ENCODE measurements around the gene TKFC. TPM values are rescaled to one million over a fixed set of nuclear protein-coding genes. Genes with fewer than 3 reads are reported as not detected.
A peak's percentile ranks its signal among the peaks of the same experiment; 100 is the strongest.
"Not testable (repeated sequence)": the region's sequence is repeated elsewhere in the genome, so short reads cannot be mapped to it uniquely, and the experiment has no call there.

The TKFC gene
- polyA plus RNA-seq, 1 experiment, result 37.6 TPM

GRCh38 chr11:61378713-61379313 is 45.8 kb downstream of the TKFC start:
- no peak overlapping the region for H3K4me3 ChIP-seq (ENCODE audit: low read depth, low read length)
- 0 out of 2 replicates have a peak, but pooled peaks cover 2% of the 10 kb centered on the region for H3K36me3 ChIP-seq (ENCODE audit: control insufficient read depth, insufficient read depth, low read length)
- POLR2A ChIA-PET, result interaction anchor here (1.2 kb wide), 1 partner anchor 17 kb away, joined by 10 read pairs; the partner anchor contains the start of genes CYB561A3 and TMEM138
- CTCF ChIA-PET, result interaction anchor here (0.6 to 11.9 kb wide), 2 partner anchors 23 to 41 kb away, joined by 4 to 374 read pairs; partner anchors contain the start of genes DDB1 and TKFC
- DNase-seq (ENCODE audit: low read depth), result peak; percentile 96
- H3K27me3 ChIP-seq (ENCODE audit: control insufficient read depth, insufficient read depth, low read length), result no peaks in the 10 kb centered on the region
- TF ChIP-seq, protein P1, sequence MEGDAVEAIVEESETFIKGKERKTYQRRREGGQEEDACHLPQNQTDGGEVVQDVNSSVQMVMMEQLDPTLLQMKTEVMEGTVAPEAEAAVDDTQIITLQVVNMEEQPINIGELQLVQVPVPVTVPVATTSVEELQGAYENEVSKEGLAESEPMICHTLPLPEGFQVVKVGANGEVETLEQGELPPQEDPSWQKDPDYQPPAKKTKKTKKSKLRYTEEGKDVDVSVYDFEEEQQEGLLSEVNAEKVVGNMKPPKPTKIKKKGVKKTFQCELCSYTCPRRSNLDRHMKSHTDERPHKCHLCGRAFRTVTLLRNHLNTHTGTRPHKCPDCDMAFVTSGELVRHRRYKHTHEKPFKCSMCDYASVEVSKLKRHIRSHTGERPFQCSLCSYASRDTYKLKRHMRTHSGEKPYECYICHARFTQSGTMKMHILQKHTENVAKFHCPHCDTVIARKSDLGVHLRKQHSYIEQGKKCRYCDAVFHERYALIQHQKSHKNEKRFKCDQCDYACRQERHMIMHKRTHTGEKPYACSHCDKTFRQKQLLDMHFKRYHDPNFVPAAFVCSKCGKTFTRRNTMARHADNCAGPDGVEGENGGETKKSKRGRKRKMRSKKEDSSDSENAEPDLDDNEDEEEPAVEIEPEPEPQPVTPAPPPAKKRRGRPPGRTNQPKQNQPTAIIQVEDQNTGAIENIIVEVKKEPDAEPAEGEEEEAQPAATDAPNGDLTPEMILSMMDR (IDR thresholded peaks at IDR 0.05; ENCODE audit: insufficient read depth, low read depth, low read length), result no peak

DNA sequence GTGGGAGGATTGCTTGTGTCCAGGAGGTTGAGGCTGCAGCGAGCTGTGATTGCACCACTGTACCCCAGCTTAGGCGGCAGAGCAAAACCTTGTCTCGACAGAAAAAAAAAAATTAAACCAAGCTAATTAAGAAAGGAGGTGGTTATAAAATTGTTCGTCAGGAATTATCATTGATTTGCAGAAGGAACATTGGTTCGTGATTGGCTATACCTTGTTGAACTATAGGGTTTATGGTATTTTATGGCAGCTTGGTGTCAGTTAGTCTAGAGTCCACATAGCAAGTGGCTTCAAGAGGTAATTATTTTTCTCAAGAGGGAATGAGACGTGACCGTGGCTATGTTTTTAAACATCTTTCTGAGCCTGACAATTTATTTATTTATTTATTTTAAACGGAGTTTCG is 47.9 kb downstream of the TKFC start:
- POLR2A ChIA-PET, result no interaction called here

DNA sequence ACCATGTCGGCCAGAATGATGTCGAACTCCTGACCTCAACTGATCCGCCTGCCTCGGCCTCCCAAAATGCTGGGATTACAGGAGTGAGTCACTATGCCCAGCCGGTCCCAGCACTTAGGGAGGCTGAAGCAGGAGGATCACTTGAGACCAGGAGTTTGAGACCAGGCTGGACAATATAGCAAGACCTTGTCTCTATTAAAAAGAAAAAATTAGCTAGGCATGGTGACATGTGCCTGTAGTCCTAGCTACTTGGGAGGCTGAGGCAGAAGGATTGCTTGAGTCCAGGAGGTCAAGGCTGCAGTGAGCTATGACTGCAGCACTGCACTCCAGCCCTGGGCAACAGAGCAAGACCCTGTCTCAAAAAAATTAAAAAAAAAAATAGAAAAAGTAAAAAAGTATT is 50.8 kb downstream of the TKFC start:
- DNase-seq (ENCODE audit: low read depth), result not testable (repeated sequence)

More for the DNA sequence above, 47.9 kb downstream of the TKFC start:
- H3K36me3 ChIP-seq (ENCODE audit: control insufficient read depth, insufficient read depth, low read length), result 0 out of 2 replicates have a peak, but pooled peaks cover 2% of the 10 kb centered on the region
- no peak overlapping the region for H3K4me3 ChIP-seq (ENCODE audit: low read depth, low read length)
- DNase-seq (ENCODE audit: low read depth), result no peak
- TF ChIP-seq, protein P1 (IDR thresholded peaks at IDR 0.05; ENCODE audit: insufficient read depth, low read depth, low read length), result no peak
- CTCF ChIA-PET, result interaction anchor here (0.6 to 11.9 kb wide), 7 partner anchors 10 to 126 kb away, joined by 3 to 374 read pairs (median 3); partner anchors contain the start of genes DDB1, TKFC and TMEM216
- no peaks in the 10 kb centered on the region for H3K27me3 ChIP-seq (ENCODE audit: control insufficient read depth, insufficient read depth, low read length)

DNA sequence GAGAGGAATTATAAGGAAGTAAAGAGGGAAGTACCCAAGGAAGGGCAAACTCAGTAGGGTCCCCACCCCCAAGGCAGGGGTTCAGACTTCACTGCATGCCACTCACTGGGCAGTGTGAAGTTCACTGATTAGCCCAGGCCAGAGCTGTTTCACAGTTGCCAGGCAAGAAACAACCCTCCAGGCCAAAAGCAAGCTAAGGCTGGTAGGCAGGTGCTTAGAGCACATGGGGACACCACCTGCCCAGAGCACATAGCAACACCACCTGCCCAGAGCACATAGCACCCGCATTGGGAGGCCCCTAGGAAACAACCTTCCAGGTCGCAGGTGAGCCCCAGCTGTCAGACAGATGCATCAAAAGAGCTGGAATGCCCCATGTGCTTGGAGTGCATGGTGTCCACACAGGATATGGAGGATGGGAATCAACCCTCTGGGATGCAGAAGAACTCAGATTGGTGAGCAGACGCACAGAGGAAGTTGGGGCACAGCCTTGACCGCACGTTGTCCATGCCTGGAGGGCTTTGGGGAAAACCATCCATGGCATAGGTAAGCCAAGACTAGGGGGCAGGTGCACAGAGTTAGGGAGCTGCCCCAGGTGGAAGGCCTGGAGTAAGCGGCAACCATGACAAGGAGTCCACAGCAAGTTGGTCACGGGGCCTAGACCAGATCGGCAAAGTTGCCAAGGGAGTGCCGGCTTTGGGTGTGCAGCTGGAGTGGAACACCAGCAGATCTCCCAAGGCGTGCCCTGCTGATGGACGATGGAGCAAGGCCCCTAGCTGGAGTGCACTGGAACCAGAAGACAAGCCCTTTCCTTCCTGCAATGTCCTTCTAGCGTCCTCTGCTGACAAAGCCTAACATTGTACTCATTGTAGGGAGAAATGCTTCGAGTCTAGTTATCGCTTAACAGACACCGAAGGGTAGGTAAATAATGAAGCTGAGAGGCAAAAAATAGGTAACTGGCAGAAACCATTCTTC is 51.5 kb downstream of the TKFC start:
- POLR2A ChIA-PET, result no interaction called here
- no peaks in the 10 kb centered on the region for H3K27me3 ChIP-seq (ENCODE audit: control insufficient read depth, insufficient read depth, low read length)
- no peak overlapping the region for H3K4me3 ChIP-seq (ENCODE audit: low read depth, low read length)
- CTCF ChIA-PET, result interaction anchor here (0.6 to 11.9 kb wide), 19 partner anchors 9 to 1813 kb away, joined by 3 to 374 read pairs (median 8); partner anchors contain the start of genes CYB561A3, DDB1, TKFC and TMEM138
- no peaks in the 10 kb centered on the region for H3K36me3 ChIP-seq (ENCODE audit: control insufficient read depth, insufficient read depth, low read length)
- no peak for DNase-seq (ENCODE audit: low read depth)
- TF ChIP-seq, protein P1 (IDR thresholded peaks at IDR 0.05; ENCODE audit: insufficient read depth, low read depth, low read length), result peak; percentile 25; the same call in 1 of the 2 replicates

More for the DNA sequence above, 50.8 kb downstream of the TKFC start:
- POLR2A ChIA-PET; H3K4me3 ChIP-seq (ENCODE audit: low read depth, low read length); H3K36me3 ChIP-seq (ENCODE audit: control insufficient read depth, insufficient read depth, low read length); H3K27me3 ChIP-seq (ENCODE audit: control insufficient read depth, insufficient read depth, low read length): not testable (repeated sequence)
- CTCF ChIA-PET, result interaction anchor here (0.9 to 11.9 kb wide), 5 partner anchors 9 to 131 kb away, joined by 3 to 374 read pairs (median 11); partner anchors contain the start of genes DDB1 and TKFC

GRCh38 chr11:61390161-61390560 is 57.1 kb downstream of the TKFC start:
- DNase-seq (ENCODE audit: low read depth), result no peak
- CTCF ChIA-PET, result interaction anchor here (3.2 to 4.8 kb wide), 2 partner anchors 28 to 54 kb away, joined by 13 to 82 read pairs; partner anchors contain the start of genes CYB561A3, DDB1, TKFC and TMEM138
- Histone ChIP-seq H3K27me3 (ENCODE audit: control insufficient read depth, insufficient read depth, low read length) (no peaks in the 10 kb centered on the region), H3K36me3 (ENCODE audit: control insufficient read depth, insufficient read depth, low read length) (no peaks in the 10 kb centered on the region), H3K4me3 (ENCODE audit: low read depth, low read length) (no peak overlapping the region)
- TF ChIP-seq, protein P1 (IDR thresholded peaks at IDR 0.05; ENCODE audit: insufficient read depth, low read depth, low read length), result no peak
- POLR2A ChIA-PET, result no interaction called here
